ENCODE results near the gene SLC10A6. TPM values are rescaled to one million over a fixed set of nuclear protein-coding genes. Genes with fewer than 3 reads are reported as not detected.
A peak's percentile ranks its signal among the peaks of the same experiment; 100 is the strongest.

SLC10A6 gene
- total and polyA plus RNA-seq, 2 of the 13 experiments (the other 11 are each of a cell fraction or from before 2014, with no cell fraction given) = not detected

DNA sequence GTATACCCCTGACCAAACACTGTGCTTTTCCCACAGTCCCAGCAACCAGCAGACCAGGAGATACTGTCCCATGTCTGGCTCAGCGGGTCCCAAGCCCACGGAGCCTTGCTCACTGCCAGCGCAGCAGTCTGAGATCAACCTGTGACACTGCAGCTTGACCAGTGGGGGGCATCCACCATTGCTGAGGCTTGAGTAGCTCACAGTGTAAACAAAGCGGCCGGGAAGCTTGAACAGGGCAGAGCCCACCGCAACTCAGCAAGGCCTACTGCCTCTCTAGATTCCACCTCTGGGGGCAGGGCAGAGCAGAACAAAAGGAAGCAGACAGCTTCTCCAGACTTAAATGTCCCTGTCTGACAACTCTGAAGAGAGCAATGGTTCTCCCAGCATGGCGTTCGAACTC lies 58.1 kb downstream of the SLC10A6 start (continued):
- TF ChIP-seq, protein P1, sequence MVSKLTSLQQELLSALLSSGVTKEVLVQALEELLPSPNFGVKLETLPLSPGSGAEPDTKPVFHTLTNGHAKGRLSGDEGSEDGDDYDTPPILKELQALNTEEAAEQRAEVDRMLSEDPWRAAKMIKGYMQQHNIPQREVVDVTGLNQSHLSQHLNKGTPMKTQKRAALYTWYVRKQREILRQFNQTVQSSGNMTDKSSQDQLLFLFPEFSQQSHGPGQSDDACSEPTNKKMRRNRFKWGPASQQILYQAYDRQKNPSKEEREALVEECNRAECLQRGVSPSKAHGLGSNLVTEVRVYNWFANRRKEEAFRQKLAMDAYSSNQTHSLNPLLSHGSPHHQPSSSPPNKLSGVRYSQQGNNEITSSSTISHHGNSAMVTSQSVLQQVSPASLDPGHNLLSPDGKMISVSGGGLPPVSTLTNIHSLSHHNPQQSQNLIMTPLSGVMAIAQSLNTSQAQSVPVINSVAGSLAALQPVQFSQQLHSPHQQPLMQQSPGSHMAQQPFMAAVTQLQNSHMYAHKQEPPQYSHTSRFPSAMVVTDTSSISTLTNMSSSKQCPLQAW (CRISPR knock-in tag; IDR thresholded peaks at IDR 0.05) = no peak; the same call in 1 of the 2 replicates
- TF ChIP-seq, protein P2, sequence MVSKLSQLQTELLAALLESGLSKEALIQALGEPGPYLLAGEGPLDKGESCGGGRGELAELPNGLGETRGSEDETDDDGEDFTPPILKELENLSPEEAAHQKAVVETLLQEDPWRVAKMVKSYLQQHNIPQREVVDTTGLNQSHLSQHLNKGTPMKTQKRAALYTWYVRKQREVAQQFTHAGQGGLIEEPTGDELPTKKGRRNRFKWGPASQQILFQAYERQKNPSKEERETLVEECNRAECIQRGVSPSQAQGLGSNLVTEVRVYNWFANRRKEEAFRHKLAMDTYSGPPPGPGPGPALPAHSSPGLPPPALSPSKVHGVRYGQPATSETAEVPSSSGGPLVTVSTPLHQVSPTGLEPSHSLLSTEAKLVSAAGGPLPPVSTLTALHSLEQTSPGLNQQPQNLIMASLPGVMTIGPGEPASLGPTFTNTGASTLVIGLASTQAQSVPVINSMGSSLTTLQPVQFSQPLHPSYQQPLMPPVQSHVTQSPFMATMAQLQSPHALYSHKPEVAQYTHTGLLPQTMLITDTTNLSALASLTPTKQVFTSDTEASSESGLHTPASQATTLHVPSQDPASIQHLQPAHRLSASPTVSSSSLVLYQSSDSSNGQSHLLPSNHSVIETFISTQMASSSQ (IDR thresholded peaks at IDR 0.05; ENCODE audit: low read depth) = no peak
- TF ChIP-seq, protein P2 (CRISPR knock-in tag; IDR thresholded peaks at IDR 0.05; ENCODE audit: borderline replicate concordance) = no peak
- TF ChIP-seq SRSF4 (IDR thresholded peaks at IDR 0.05; ENCODE audit: low read depth, low read length, poor library complexity, severe bottlenecking) (no peak), PCBP2 (optimal IDR thresholded peaks at IDR 0.05; ENCODE audit: low read depth, low read length, poor library complexity, severe bottlenecking) (no peak), SP5 (CRISPR knock-in tag; IDR thresholded peaks at IDR 0.05; ENCODE audit: borderline replicate concordance, low read depth) (no peak), ZNF3 (CRISPR knock-in tag; IDR thresholded peaks at IDR 0.05) (no peak), FOXK1 (CRISPR knock-in tag; IDR thresholded peaks at IDR 0.05; ENCODE audit: borderline replicate concordance, low read depth) (peak; percentile 88; the same call in 1 of the 2 replicates), ZNF883 (CRISPR knock-in tag; IDR thresholded peaks at IDR 0.05; ENCODE audit: not compliant biosample characterization) (no peak), ZMYM3 (CRISPR knock-in tag; IDR thresholded peaks at IDR 0.05) (no peak; the same call in 1 of the 2 replicates), FOXO1 (CRISPR knock-in tag; IDR thresholded peaks at IDR 0.05) (peak; percentile 60; the same call in 1 of the 2 replicates), TOPORS (CRISPR knock-in tag; IDR thresholded peaks at IDR 0.05) (no peak), MAFF (IDR thresholded peaks at IDR 0.05; ENCODE audit: low read depth, low read length) (no peak), GATA4 (IDR thresholded peaks at IDR 0.05; ENCODE audit: borderline replicate concordance, low read depth) (no peak), NFE2L2 (IDR thresholded peaks at IDR 0.05; ENCODE audit: low read length) (no peak), MED13 (CRISPR knock-in tag; IDR thresholded peaks at IDR 0.05) (no peak), STAT5B (CRISPR knock-in tag; IDR thresholded peaks at IDR 0.05) (no peak), HOXA9 (CRISPR knock-in tag; IDR thresholded peaks at IDR 0.05; ENCODE audit: borderline replicate concordance) (no peak), HOXA3 (CRISPR knock-in tag; IDR thresholded peaks at IDR 0.05) (peak; percentile 62; the same call in 1 of the 2 replicates), ZNF205 (CRISPR knock-in tag; IDR thresholded peaks at IDR 0.05) (no peak)
- TF ChIP-seq, protein P3, sequence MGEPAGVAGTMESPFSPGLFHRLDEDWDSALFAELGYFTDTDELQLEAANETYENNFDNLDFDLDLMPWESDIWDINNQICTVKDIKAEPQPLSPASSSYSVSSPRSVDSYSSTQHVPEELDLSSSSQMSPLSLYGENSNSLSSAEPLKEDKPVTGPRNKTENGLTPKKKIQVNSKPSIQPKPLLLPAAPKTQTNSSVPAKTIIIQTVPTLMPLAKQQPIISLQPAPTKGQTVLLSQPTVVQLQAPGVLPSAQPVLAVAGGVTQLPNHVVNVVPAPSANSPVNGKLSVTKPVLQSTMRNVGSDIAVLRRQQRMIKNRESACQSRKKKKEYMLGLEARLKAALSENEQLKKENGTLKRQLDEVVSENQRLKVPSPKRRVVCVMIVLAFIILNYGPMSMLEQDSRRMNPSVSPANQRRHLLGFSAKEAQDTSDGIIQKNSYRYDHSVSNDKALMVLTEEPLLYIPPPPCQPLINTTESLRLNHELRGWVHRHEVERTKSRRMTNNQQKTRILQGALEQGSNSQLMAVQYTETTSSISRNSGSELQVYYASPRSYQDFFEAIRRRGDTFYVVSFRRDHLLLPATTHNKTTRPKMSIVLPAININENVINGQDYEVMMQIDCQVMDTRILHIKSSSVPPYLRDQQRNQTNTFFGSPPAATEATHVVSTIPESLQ (CRISPR knock-in tag; conservative IDR thresholded peaks at IDR 0.05) = no peak
- TF ChIP-seq, protein P4, sequence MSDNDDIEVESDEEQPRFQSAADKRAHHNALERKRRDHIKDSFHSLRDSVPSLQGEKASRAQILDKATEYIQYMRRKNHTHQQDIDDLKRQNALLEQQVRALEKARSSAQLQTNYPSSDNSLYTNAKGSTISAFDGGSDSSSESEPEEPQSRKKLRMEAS (IDR thresholded peaks at IDR 0.05) = no peak
- TF ChIP-seq, protein P5, sequence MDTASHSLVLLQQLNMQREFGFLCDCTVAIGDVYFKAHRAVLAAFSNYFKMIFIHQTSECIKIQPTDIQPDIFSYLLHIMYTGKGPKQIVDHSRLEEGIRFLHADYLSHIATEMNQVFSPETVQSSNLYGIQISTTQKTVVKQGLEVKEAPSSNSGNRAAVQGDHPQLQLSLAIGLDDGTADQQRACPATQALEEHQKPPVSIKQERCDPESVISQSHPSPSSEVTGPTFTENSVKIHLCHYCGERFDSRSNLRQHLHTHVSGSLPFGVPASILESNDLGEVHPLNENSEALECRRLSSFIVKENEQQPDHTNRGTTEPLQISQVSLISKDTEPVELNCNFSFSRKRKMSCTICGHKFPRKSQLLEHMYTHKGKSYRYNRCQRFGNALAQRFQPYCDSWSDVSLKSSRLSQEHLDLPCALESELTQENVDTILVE (CRISPR knock-in tag; IDR thresholded peaks at IDR 0.05) = no peak
